Right lobe of liver (tissue), 4 donors: ENCODE results near the gene PROSER1.

Experiments used
- POLR2A ChIP-seq: fragments of 450-650 bp; IDR thresholded peaks from one replicate; pipeline ENCODE4 v1.6.1; 2017; ENCODE audit warnings: antibody characterized with exemption, mild to moderate bottlenecking
- TF ChIP-seq, protein P1 (sequence below), 4 donors: fragments of 200-600 bp in 3 of 4; fragments of 450-650 bp in 1 of 4; IDR thresholded peaks; one replicate each; pipeline versions ENCODE4 v1.5.1 to v1.8.0; 2016 to 2022; ENCODE audit warnings: antibody characterized with exemption in 4 of 4, mild to moderate bottlenecking in 2 of 4
- donor health status: DM: no; HTN: no; CAD: no.
- donor health status: DM: no; HTN: no; CAD: no.
- donor health status: DM: no; HTN: yes; CAD: no.

DNA sequence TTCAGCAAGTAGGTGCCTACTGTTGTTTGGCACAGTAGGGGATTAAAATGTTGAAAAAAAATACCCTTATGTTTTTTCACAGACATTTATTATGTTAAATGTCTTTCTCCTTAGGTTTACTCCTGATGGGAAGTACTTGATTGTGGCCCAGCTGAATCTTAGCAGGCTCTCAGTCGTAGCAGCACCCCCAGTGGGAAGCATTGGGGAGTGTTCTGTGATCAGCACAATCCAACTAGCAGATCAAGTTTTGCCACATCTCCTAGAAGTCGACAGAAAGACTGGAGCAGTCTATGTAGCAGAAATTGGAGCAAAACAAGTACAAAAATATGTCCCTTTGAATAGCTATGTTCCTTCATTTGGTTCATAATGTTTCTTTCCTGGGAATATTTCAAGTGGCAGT is 9.7 kb upstream of the PROSER1 start:
- TF ChIP-seq, protein P1, sequence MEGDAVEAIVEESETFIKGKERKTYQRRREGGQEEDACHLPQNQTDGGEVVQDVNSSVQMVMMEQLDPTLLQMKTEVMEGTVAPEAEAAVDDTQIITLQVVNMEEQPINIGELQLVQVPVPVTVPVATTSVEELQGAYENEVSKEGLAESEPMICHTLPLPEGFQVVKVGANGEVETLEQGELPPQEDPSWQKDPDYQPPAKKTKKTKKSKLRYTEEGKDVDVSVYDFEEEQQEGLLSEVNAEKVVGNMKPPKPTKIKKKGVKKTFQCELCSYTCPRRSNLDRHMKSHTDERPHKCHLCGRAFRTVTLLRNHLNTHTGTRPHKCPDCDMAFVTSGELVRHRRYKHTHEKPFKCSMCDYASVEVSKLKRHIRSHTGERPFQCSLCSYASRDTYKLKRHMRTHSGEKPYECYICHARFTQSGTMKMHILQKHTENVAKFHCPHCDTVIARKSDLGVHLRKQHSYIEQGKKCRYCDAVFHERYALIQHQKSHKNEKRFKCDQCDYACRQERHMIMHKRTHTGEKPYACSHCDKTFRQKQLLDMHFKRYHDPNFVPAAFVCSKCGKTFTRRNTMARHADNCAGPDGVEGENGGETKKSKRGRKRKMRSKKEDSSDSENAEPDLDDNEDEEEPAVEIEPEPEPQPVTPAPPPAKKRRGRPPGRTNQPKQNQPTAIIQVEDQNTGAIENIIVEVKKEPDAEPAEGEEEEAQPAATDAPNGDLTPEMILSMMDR (IDR thresholded peaks at IDR 0.05): no peak
- TF ChIP-seq POLR2A: no peak
